ENCODE measurements around the gene NDRG2.
A peak's percentile ranks its signal among the peaks of the same experiment; 100 is the strongest.
"Not testable (repeated sequence)": the region's sequence is repeated elsewhere in the genome, so short reads cannot be mapped to it uniquely, and the experiment has no call there.

NDRG2 gene

GRCh38 chr14:20988717-20989470, 36.0 kb downstream of the NDRG2 start:
- H3K4me3 ChIP-seq (ENCODE audit: low read depth in 1 of 2, low read length in 1 of 2) = peak overlapping the region in 1 of 2 experiments; percentile 85
- H3K27me3 ChIP-seq = no peaks in the 10 kb centered on the region
- H3K4me1 ChIP-seq (ENCODE audit: control insufficient read depth in 1 of 2, insufficient read depth in 1 of 2, low read depth in 1 of 2, low read length in 1 of 2) = peaks cover 8 to 61% of the 10 kb centered on the region in 2 experiments
- H3K27ac ChIP-seq = peak overlapping the region; percentile 81
- no peak for TF ChIP-seq CTCF (IDR thresholded peaks at IDR 0.05)
- H3K9me3 ChIP-seq = no peaks in the 10 kb centered on the region
- H3K36me3 ChIP-seq = peaks cover 20% of the 10 kb centered on the region

- Histone ChIP-seq H3K9me3 (no peaks in the 10 kb centered on the region), H3K4me3 (ENCODE audit: low read depth in 1 of 2, low read length in 1 of 2) (no peak overlapping the region), H3K27me3 (no peaks in the 10 kb centered on the region), H3K36me3 (peaks cover under 1% of the 10 kb centered on the region), H3K27ac (peak overlapping the region; percentile 65), H3K4me1 (ENCODE audit: control insufficient read depth in 1 of 2, insufficient read depth in 1 of 2, low read depth in 1 of 2, low read length in 1 of 2) (peaks cover 8 to 61% of the 10 kb centered on the region in 2 experiments)
- no peak for TF ChIP-seq CTCF (IDR thresholded peaks at IDR 0.05)
These were observed 38.0 kb downstream of the NDRG2 start for GRCh38 chr14:20986811-20987210.

GRCh38 chr14:20985650-20986049, 39.2 kb downstream of the NDRG2 start:
- H3K27ac ChIP-seq = peak overlapping the region; percentile 65
- peak overlapping the region in 1 of 2 experiments; percentile 3 for H3K4me3 ChIP-seq (ENCODE audit: low read depth in 1 of 2, low read length in 1 of 2)

GRCh38 chr14:20982646-20983369, 42.1 kb downstream of the NDRG2 start:
- Histone ChIP-seq H3K9me3 (no peaks in the 10 kb centered on the region), H3K27ac (no peak overlapping the region), H3K27me3 (no peaks in the 10 kb centered on the region), H3K36me3 (no peaks in the 10 kb centered on the region), H3K4me3 (ENCODE audit: low read depth in 1 of 2, low read length in 1 of 2) (no peak overlapping the region), H3K4me1 (ENCODE audit: control insufficient read depth in 1 of 2, insufficient read depth in 1 of 2, low read depth in 1 of 2, low read length in 1 of 2) (peaks cover 0 to 29% of the 10 kb centered on the region in 2 experiments)
- TF ChIP-seq CTCF (IDR thresholded peaks at IDR 0.05) = no peak

More at GRCh38 chr14:20985650-20986049, 39.2 kb downstream of the NDRG2 start:
- not testable (repeated sequence) for H3K9me3 ChIP-seq, H3K27me3 ChIP-seq, H3K36me3 ChIP-seq
- peaks cover 6 to 58% of the 10 kb centered on the region in 2 experiments for H3K4me1 ChIP-seq (ENCODE audit: control insufficient read depth in 1 of 2, insufficient read depth in 1 of 2, low read depth in 1 of 2, low read length in 1 of 2)

- Histone ChIP-seq H3K4me1 (ENCODE audit: control insufficient read depth in 1 of 2, insufficient read depth in 1 of 2, low read depth in 1 of 2, low read length in 1 of 2) (peaks cover 0 to 13% of the 10 kb centered on the region in 2 experiments), H3K27me3 (no peaks in the 10 kb centered on the region), H3K27ac (no peak overlapping the region), H3K9me3 (no peaks in the 10 kb centered on the region), H3K4me3 (ENCODE audit: low read depth in 1 of 2, low read length in 1 of 2) (no peak overlapping the region), H3K36me3 (no peaks in the 10 kb centered on the region)
- no peak for TF ChIP-seq CTCF (IDR thresholded peaks at IDR 0.05)
These were observed 44.0 kb downstream of the NDRG2 start for GRCh38 chr14:20980906-20981305.

GRCh38 chr14:20978687-20979086, 46.2 kb downstream of the NDRG2 start:
- Histone ChIP-seq H3K27ac (no peak overlapping the region), H3K4me3 (ENCODE audit: low read depth in 1 of 2, low read length in 1 of 2) (no peak overlapping the region), H3K36me3 (no peaks in the 10 kb centered on the region), H3K27me3 (no peaks in the 10 kb centered on the region), H3K4me1 (ENCODE audit: control insufficient read depth in 1 of 2, insufficient read depth in 1 of 2, low read depth in 1 of 2, low read length in 1 of 2) (no peaks in the 10 kb centered on the region), H3K9me3 (no peaks in the 10 kb centered on the region)
- TF ChIP-seq CTCF (IDR thresholded peaks at IDR 0.05) = no peak
